Bronchial epithelial cell (primary cell): ENCODE measurements around the gene SUSD6. TPM values are rescaled to one million over a fixed set of nuclear protein-coding genes. Genes with fewer than 3 reads are reported as not detected.

Experiments
- DNase-seq: peaks from one replicate; pipeline ENCODE4 v3.0.0-alpha.2; 2010; ENCODE audit warnings: low read depth
- FAIRE-seq: peaks from 2 replicates; lab custom pipeline; 2011; peaks lifted over from hg19 to GRCh38; lab: Jason Lieb, UNC
- H3K27me3 ChIP-seq: 2 replicates; pipeline ENCODE4 v1.5.1; 2011; ENCODE audit warnings: low read length; ENCODE audit not compliant: control insufficient read depth, insufficient read depth
- H3K36me3 ChIP-seq: 2 replicates; pipeline ENCODE4 v1.5.1; 2011; ENCODE audit warnings: low read length; ENCODE audit not compliant: control insufficient read depth, insufficient read depth
- H3K4me3 ChIP-seq: 2 replicates; pipeline ENCODE4 v1.5.1; 2011; ENCODE audit warnings: mild to moderate bottlenecking, low read depth, low read length, control low read depth
- total RNA-seq: library from RNA; depleted of rRNA; stranded (reverse); fragments of >200 nt; gene quantifications from 2 replicates; pipeline ENCODE4 v1.2.1, GENCODE V29; 2014
- TF ChIP-seq, protein P1 (sequence below): IDR thresholded peaks from 2 replicates; pipeline ENCODE4 v1.5.1; 2011; ENCODE audit warnings: mild to moderate bottlenecking, moderate library complexity, low read length, control low read depth, inconsistent platforms; ENCODE audit not compliant: insufficient read depth, severe bottlenecking

SUSD6 gene
- total RNA-seq, 1 donor from 2014 or later = 3.9 TPM

DNA sequence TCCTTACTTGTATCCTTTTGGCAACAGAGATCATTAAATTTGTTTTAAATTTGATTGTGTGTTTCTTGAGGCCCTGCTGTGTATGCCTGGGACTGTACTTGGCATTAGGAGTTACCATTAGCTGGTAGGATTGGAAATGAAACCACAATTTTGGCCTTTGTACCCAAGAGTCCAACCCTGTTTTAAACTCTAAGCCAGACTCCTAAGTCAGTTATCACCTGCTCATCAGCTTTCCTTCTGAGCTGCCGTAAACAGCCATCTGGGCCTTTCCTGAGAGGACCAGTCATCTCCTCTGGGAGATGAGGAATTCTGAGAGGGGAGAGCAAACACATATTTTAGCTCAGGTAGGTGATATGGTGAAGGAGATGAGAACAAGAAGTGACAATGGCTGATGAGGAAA is 81.2 kb downstream of the SUSD6 start:
- Histone ChIP-seq H3K36me3 (peaks cover 1% of the 10 kb centered on the region), H3K4me3 (no peak overlapping the region), H3K27me3 (no peaks in the 10 kb centered on the region)
- no peak for FAIRE-seq
- no peak for DNase-seq
- TF ChIP-seq, protein P1, sequence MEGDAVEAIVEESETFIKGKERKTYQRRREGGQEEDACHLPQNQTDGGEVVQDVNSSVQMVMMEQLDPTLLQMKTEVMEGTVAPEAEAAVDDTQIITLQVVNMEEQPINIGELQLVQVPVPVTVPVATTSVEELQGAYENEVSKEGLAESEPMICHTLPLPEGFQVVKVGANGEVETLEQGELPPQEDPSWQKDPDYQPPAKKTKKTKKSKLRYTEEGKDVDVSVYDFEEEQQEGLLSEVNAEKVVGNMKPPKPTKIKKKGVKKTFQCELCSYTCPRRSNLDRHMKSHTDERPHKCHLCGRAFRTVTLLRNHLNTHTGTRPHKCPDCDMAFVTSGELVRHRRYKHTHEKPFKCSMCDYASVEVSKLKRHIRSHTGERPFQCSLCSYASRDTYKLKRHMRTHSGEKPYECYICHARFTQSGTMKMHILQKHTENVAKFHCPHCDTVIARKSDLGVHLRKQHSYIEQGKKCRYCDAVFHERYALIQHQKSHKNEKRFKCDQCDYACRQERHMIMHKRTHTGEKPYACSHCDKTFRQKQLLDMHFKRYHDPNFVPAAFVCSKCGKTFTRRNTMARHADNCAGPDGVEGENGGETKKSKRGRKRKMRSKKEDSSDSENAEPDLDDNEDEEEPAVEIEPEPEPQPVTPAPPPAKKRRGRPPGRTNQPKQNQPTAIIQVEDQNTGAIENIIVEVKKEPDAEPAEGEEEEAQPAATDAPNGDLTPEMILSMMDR = no peak

DNA sequence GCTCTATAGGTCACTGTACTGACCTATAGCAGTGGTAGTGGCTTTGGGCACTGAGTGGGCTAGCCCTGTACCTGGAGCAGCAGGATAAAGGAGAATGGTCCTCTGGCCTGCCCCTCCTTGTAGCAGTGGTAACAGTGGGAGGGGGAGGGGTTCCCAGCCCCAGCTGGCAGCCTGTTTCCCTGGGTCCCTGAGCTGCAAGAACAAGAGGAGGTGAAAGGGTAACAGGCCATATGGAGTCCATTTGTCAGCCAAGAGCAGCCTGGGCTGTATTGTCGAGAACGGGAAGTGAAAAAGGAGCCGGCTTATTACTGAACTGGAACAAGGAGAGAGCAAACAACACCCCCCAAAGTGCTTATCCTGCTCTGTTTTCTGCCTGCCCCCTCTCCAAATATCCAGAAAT is 81.7 kb downstream of the SUSD6 start:
- no peaks in the 10 kb centered on the region for H3K27me3 ChIP-seq
- DNase-seq (no peak), FAIRE-seq (no peak)
- peaks cover 1% of the 10 kb centered on the region for H3K36me3 ChIP-seq
- TF ChIP-seq, protein P1 = no peak
- no peak overlapping the region for H3K4me3 ChIP-seq

DNA sequence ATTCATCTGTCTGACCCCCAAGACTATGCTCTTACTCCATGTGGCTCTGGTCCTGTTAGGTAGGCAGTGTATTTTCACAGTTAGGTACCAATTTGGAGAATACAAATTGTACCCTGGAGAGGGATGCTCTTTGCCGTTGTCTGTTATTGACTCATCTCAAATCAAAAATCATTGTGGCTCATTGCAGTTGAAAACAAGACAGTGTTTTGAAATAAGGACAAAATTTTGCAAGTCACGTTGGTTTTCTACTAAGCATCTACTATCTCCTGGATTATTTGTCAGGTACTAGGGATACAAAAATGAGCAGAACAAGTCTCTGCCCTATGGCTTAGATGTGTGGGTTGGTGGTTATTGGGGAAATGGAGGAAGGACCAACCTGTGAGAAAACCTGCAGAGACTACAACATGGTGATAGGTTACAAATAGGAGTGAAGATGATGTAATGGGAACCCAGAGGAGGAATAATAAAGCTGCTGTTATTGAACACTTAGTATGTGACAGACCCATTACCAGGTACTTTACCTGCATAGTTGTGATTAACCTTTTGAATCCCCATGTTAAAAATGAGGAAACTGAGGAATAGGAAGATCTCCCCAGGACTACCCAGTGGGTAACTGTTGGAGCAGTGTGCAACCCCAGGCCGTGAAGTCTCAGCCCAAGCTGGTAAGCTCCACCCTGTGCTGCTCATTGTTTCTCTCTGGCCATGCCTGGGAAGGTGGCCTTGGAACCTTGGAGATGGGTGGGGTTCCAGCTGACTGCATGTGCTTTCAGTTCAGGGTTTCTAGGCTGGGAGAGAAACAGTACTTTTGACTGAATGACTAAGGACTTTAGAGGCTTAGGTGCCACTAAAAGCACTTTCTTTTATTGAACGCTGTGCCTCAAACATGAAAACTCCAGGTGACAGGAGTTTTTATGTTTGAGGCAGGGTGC is 82.7 kb downstream of the SUSD6 start:
- FAIRE-seq (no peak), DNase-seq (peak; percentile 55)
- Histone ChIP-seq H3K4me3 (no peak overlapping the region), H3K27me3 (no peaks in the 10 kb centered on the region), H3K36me3 (no peaks in the 10 kb centered on the region)
- TF ChIP-seq, protein P1 = no peak

DNA sequence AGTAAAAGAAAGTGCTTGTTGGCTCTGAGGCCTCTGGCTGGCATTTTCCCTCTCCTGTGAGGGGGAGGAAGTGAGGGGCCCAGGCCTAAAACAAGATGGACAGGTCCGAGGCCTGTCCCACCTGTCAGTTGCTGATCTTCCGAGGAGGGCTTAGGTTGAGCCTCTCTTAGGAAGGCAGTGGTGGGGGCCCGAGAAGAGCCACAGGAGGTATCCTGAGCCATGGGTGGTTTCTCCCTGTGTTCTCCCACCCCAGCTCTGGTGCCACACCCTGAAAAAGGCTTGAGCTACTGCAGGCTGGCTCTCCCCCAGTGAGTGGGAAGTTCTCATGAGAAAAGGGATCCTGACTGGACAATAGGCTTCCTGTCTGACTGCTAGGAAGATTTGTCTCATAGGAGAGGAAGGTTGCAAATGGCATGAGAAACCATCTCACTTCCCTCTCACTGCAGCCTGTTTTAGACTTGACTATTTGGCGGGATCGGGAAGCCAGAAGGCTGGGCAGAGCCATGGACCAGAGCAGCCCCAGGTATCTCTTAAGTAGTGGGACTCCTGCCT is 83.4 kb downstream of the SUSD6 start:
- Histone ChIP-seq H3K4me3 (no peak overlapping the region), H3K36me3 (no peaks in the 10 kb centered on the region), H3K27me3 (no peaks in the 10 kb centered on the region)
- TF ChIP-seq, protein P1 = no peak
- FAIRE-seq (no peak), DNase-seq (peak; percentile 42)

DNA sequence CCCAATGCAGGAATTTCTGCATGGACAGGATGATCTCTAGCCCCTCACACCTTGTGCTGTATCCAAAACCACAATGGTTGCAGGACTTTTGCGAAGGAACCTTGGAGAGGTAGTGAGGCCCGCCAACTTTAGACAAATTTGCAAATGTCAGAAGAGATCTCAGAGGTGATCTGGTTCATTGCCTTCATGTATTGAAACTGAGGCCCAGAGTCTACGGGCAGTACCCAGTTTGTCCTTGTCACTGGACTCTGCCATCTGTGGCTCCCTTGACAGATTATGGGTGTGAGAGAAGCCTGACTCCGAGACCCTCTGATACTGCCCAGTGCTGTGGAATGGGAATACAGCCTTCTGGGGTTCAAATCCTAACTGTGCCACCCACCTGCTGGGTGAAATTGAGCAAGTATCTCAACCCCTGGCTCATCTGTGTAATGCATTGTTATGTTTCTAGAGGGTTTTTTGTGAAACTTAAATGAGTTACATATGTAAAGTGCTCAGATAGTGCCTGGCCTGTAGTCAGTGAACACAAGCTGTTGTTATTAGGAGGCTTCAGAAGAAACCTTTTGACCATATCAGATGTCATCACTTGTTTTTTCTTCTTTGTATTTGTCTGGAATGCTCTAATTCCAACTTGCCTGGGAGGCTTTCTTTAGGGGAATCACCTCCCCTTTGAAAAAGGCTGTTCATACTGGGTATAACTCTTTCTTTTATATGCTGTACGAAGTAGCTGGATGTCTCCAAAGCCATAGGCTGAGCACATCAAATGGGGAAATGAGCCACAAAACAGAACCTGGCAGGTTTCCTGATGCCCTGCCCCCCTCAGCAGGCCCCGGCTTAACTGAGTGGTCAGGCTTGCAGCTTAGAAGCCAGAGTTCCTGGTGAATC is 84.2 kb downstream of the SUSD6 start:
- DNase-seq (peak; percentile 47), FAIRE-seq (no peak)
- H3K27me3 ChIP-seq = no peaks in the 10 kb centered on the region
- TF ChIP-seq, protein P1 = no peak
- no peaks in the 10 kb centered on the region for H3K36me3 ChIP-seq
- no peak overlapping the region for H3K4me3 ChIP-seq
